Spleen (tissue), 7 donors: ENCODE measurements around the gene NUDT3.

ENCODE experiments used
- CTCF ChIP-seq, 11 experiments: fragments of 200-600 bp in 7 of 11; fragments of 450-650 bp in 4 of 11; sonication (generic) in 4 of 11; IDR thresholded peaks in 8 of 11; conservative IDR thresholded peaks in 3 of 11; 1 replicate in 7 of 11; 2 replicates in 4 of 11; pipeline versions ENCODE4 v1.4.0 to v1.8.0; 2016 to 2021; ENCODE audit warnings: antibody characterized with exemption in 11 of 11, inconsistent platforms in 4 of 11, mild to moderate bottlenecking in 1 of 11
- POLR2A ChIP-seq, 3 donors: fragments of 450-650 bp; IDR thresholded peaks; one replicate each; pipeline ENCODE4 v1.5.1; 2017; ENCODE audit warnings: antibody characterized with exemption in 3 of 3, mild to moderate bottlenecking in 1 of 3
- POLR2AphosphoS5 ChIP-seq, 3 donors: sonication (generic); formaldehyde crosslinking; IDR thresholded peaks; one replicate each; pipeline ENCODE4 v1.5.1; 2017; ENCODE audit warnings: antibody characterized with exemption in 3 of 3
- donor health status: DM: no; HTN: no; CAD: no; lungs with moderate emphysema.
- donor health status: DM: no; HTN: no; CAD: no.
- donor health status: DM: no; HTN: no; CAD: no.

- no peak for TF ChIP-seq POLR2AphosphoS5 (IDR thresholded peaks at IDR 0.05)
- TF ChIP-seq CTCF (IDR thresholded peaks at IDR 0.05 in 8 of 11, conservative IDR thresholded peaks at IDR 0.05 in 3 of 11), result no peak
- TF ChIP-seq POLR2A (IDR thresholded peaks at IDR 0.05), result no peak
Measured at GRCh38 chr6:34343806-34344205, 48.7 kb downstream of the NUDT3 start.
